H1 (cell line): ENCODE measurements around the gene IL6R. TPM values are rescaled to one million over a fixed set of nuclear protein-coding genes. Genes with fewer than 3 reads are reported as not detected.

Experiments
- CTCF ChIA-PET: fragments of 300-600 bp; sonication (Branson Sonifier 250); formaldehyde crosslinking; loops from one replicate; lab custom pipeline; 2021; ENCODE audit not compliant: partially characterized antibody; lab: Charles Lee
- POLR2A ChIA-PET: fragments of 300-600 bp; sonication (Branson Sonifier 250); formaldehyde crosslinking; loops from one replicate; lab custom pipeline; 2021; ENCODE audit warnings: inconsistent platforms; ENCODE audit not compliant: partially characterized antibody; lab: Charles Lee
- DNase-seq, 2 experiments: peaks; one replicate each; pipeline versions ENCODE4 v3.0.0 to v3.0.0-alpha.2; 2010 to 2022; ENCODE audit warnings: low spot score in 2 of 2, low read depth in 1 of 2, mixed read lengths in 1 of 2
- FAIRE-seq: peaks from 2 replicates; lab custom pipeline; 2011; peaks lifted over from hg19 to GRCh38; lab: Jason Lieb, UNC
- H2AFZ ChIP-seq: 2 replicates; pipeline ENCODE4 v1.8.1; 2012; ENCODE audit warnings: low read length, inconsistent platforms
- H2AK5ac ChIP-seq: 2 replicates; pipeline ENCODE4 v1.6.1; 2013; ENCODE audit warnings: low read depth, low read length
- H2BK120ac ChIP-seq: replicated peaks from 2 replicates; pipeline ENCODE3; 2013; ENCODE audit warnings: low read depth, low read length, inconsistent platforms
- H2BK12ac ChIP-seq: 2 replicates; pipeline ENCODE4 v1.6.1; 2013; ENCODE audit warnings: low read depth, low read length
- H2BK15ac ChIP-seq: 2 replicates; pipeline ENCODE4 v1.6.1; 2013; ENCODE audit warnings: low read length
- H2BK20ac ChIP-seq: 2 replicates; pipeline ENCODE4 v1.6.1; 2013; ENCODE audit warnings: low read length
- H2BK5ac ChIP-seq: 2 replicates; pipeline ENCODE4 v1.6.1; 2013; ENCODE audit warnings: low read depth, low read length
- H3K14ac ChIP-seq: 2 replicates; pipeline ENCODE4 v1.6.1; 2013; ENCODE audit warnings: inconsistent platforms; ENCODE audit not compliant: insufficient read length
- H3K18ac ChIP-seq: 2 replicates; pipeline ENCODE4 v1.6.1; 2013; ENCODE audit warnings: low read length; ENCODE audit errors: extremely low read depth
- H3K23ac ChIP-seq: 2 replicates; pipeline ENCODE4 v1.6.1; 2013; ENCODE audit warnings: inconsistent platforms; ENCODE audit not compliant: insufficient read length
- H3K23me2 ChIP-seq: 2 replicates; pipeline ENCODE4 v1.6.1; 2013; ENCODE audit warnings: low read depth, low read length
- H3K27ac ChIP-seq: 2 replicates; pipeline ENCODE4 v1.6.1; 2011; ENCODE audit warnings: low read depth, low read length, inconsistent platforms
- H3K27me3 ChIP-seq, 4 experiments: replicated peaks in 1 of 4; 1 replicate in 1 of 4; 2 replicates in 3 of 4; pipeline versions ENCODE4 v1.6.1 to v1.8.1; 2011 to 2013; ENCODE audit warnings: low read length in 3 of 4, mild to moderate bottlenecking in 3 of 4, inconsistent platforms in 2 of 4, mixed read lengths in 2 of 4, moderate library complexity in 1 of 4; ENCODE audit not compliant: control insufficient read depth in 3 of 4, insufficient read depth in 3 of 4; ENCODE audit errors: extremely low read depth in 1 of 4
- H3K36me3 ChIP-seq, 4 experiments: 2 replicates each; pipeline versions ENCODE4 v1.6.1 to v1.8.1; 2011 to 2013; ENCODE audit warnings: mild to moderate bottlenecking in 4 of 4, low read length in 3 of 4, moderate library complexity in 2 of 4, control low read depth in 1 of 4, inconsistent platforms in 1 of 4; ENCODE audit not compliant: insufficient read depth in 4 of 4, control insufficient read depth in 2 of 4
- H3K4ac ChIP-seq: replicated peaks from 2 replicates; pipeline ENCODE3; 2013; ENCODE audit warnings: low read length, low read depth, mixed read lengths, inconsistent platforms; ENCODE audit not compliant: insufficient read length
- H3K4me1 ChIP-seq, 4 experiments: replicated peaks in 1 of 4; 1 replicate in 1 of 4; 2 replicates in 3 of 4; pipeline versions ENCODE4 v1.6.1 to v1.8.1; 2011 to 2013; ENCODE audit warnings: low read length in 3 of 4, inconsistent platforms in 2 of 4, mixed read lengths in 1 of 4; ENCODE audit not compliant: insufficient read depth in 4 of 4, control insufficient read depth in 3 of 4
- H3K4me2 ChIP-seq, 2 experiments: 2 replicates each; pipeline versions ENCODE4 v1.6.1 to v1.8.1; 2011 to 2013; ENCODE audit warnings: low read depth in 2 of 2, low read length in 2 of 2, control low read depth in 1 of 2, inconsistent platforms in 1 of 2, mild to moderate bottlenecking in 1 of 2; ENCODE audit not compliant: insufficient read depth in 1 of 2
- H3K4me3 ChIP-seq, 4 experiments: fragments of 200-600, 300-600 bp in 1 of 4; sonication (generic), shearing (Covaris generic), sonication (Bioruptor Twin) in 1 of 4; 2 replicates each; pipeline versions ENCODE4 v1.5.1 to v1.8.1; 2011 to 2016; ENCODE audit warnings: low read length in 4 of 4, low read depth in 3 of 4, control low read depth in 2 of 4, inconsistent platforms in 2 of 4, mild to moderate bottlenecking in 2 of 4, mixed read lengths in 1 of 4, moderate library complexity in 1 of 4; ENCODE audit not compliant: insufficient read depth in 2 of 4; ENCODE audit errors: extremely low read depth in 1 of 4
- H3K56ac ChIP-seq: replicated peaks from 2 replicates; pipeline ENCODE3; 2013; ENCODE audit warnings: low read depth, mild to moderate bottlenecking, mixed read lengths, low read length, inconsistent platforms; ENCODE audit not compliant: insufficient read length
- H3K79me1 ChIP-seq: 2 replicates; pipeline ENCODE4 v1.6.1; 2013; ENCODE audit warnings: low read depth, low read length, control low read depth
- H3K79me2 ChIP-seq, 2 experiments: 2 replicates each; pipeline versions ENCODE4 v1.6.1 to v1.8.1; 2012 to 2013; ENCODE audit warnings: low read length in 2 of 2, mild to moderate bottlenecking in 2 of 2, inconsistent platforms in 1 of 2; ENCODE audit not compliant: insufficient read depth in 2 of 2, control insufficient read depth in 1 of 2
- H3K9ac ChIP-seq, 4 experiments: replicated peaks in 1 of 4; 1 replicate in 1 of 4; 2 replicates in 3 of 4; pipeline versions ENCODE4 v1.6.1 to v1.8.1; 2011 to 2013; ENCODE audit warnings: low read depth in 3 of 4, low read length in 3 of 4, control low read depth in 2 of 4, mild to moderate bottlenecking in 2 of 4, moderate library complexity in 2 of 4, inconsistent platforms in 1 of 4; ENCODE audit errors: extremely low read depth in 1 of 4
- H3K9me3 ChIP-seq, 2 experiments: 2 replicates each; pipeline versions ENCODE4 v1.6.1 to v1.8.1; 2012 to 2013; ENCODE audit warnings: mild to moderate bottlenecking in 2 of 2, moderate library complexity in 2 of 2, control low read depth in 1 of 2, inconsistent platforms in 1 of 2, low read depth in 1 of 2, low read length in 1 of 2, mixed read lengths in 1 of 2; ENCODE audit not compliant: insufficient read depth in 2 of 2
- H4K20me1 ChIP-seq, 2 experiments: replicated peaks in 1 of 2; 2 replicates each; pipeline versions ENCODE3 to v1.8.1; 2011 to 2013; ENCODE audit warnings: inconsistent platforms in 2 of 2, low read length in 2 of 2, mild to moderate bottlenecking in 1 of 2; ENCODE audit not compliant: insufficient read depth in 2 of 2, control insufficient read depth in 1 of 2
- H4K5ac ChIP-seq: 2 replicates; pipeline ENCODE4 v1.6.1; 2013; ENCODE audit warnings: low read length, low read depth, mixed read lengths, inconsistent platforms; ENCODE audit not compliant: insufficient read length
- H4K8ac ChIP-seq: 2 replicates; pipeline ENCODE4 v1.8.0; 2013; ENCODE audit warnings: mild to moderate bottlenecking, moderate library complexity, low read length, inconsistent platforms; ENCODE audit not compliant: insufficient read depth; ENCODE audit errors: extremely low read depth
- H4K91ac ChIP-seq: replicated peaks from 2 replicates; pipeline ENCODE3; 2013; ENCODE audit warnings: low read length, mixed read lengths, inconsistent platforms; ENCODE audit not compliant: insufficient read length
- EZH2 ChIP-seq: fragments of 200-600 bp; sonication (generic); IDR thresholded peaks from 2 replicates; pipeline ENCODE4 v1.7.1; 2012; ENCODE audit warnings: low read depth, mild to moderate bottlenecking, moderate library complexity, low read length, inconsistent platforms; ENCODE audit not compliant: severe bottlenecking
- HDAC6 ChIP-seq: IDR thresholded peaks from one replicate; pipeline ENCODE4 v1.7.1; 2012; ENCODE audit warnings: low read depth, mild to moderate bottlenecking, inconsistent platforms, low read length, moderate library complexity
- KDM4A ChIP-seq: IDR thresholded peaks from one replicate; pipeline ENCODE4 v1.7.1; 2012; ENCODE audit warnings: low read depth, mild to moderate bottlenecking, moderate library complexity, low read length, inconsistent platforms; ENCODE audit not compliant: severe bottlenecking
- RBBP5 ChIP-seq: IDR thresholded peaks from 2 replicates; pipeline ENCODE4 v1.7.1; 2012; ENCODE audit warnings: low read depth, mild to moderate bottlenecking, inconsistent platforms, low read length, moderate library complexity, borderline replicate concordance
- SP4 ChIP-seq: IDR thresholded peaks from 2 replicates; pipeline ENCODE4 v1.6.1; 2012; ENCODE audit warnings: low read length, inconsistent platforms
- SUZ12 ChIP-seq: fragments of 200-600 bp; sonication (generic); IDR thresholded peaks from 2 replicates; pipeline ENCODE4 v1.6.1; 2012; ENCODE audit warnings: mild to moderate bottlenecking, inconsistent platforms, low read length, moderate library complexity, mixed read lengths
- TAF1 ChIP-seq: IDR thresholded peaks from 2 replicates; pipeline ENCODE4 v1.6.1; 2011; ENCODE audit warnings: mild to moderate bottlenecking, low read depth, low read length
- WGBS, 2 experiments: shearing (Covaris generic) in 1 of 2; methylation state at CpG; one replicate each; pipeline versions ENCODE4 v1.1.6 to v1.1.7; 2013 to 2015; ENCODE audit warnings: low lambda C conversion rate in 2 of 2, mixed read lengths in 2 of 2, inconsistent platforms in 1 of 2, low coverage in 1 of 2, missing lambda C conversion rate in 1 of 2; ENCODE audit not compliant: insufficient replicate concordance in 2 of 2, insufficient coverage in 1 of 2, insufficient read length in 1 of 2; ENCODE audit errors: extremely low coverage in 1 of 2, missing lambda C conversion rate in 1 of 2; 5-methylcytosine and 5-hydroxymethylcytosine counted together
- polyA plus RNA-seq, 7 experiments: library from polyadenylated mRNA; depleted of rRNA in 3 of 7; stranded (reverse) in 5 of 7; unstranded in 2 of 7; fragments of >200 nt in 5 of 7; fragments of 200-250 nt in 2 of 7; gene quantifications; 1 replicate in 5 of 7; 2 replicates in 1 of 7; 4 replicates in 1 of 7; pipeline versions ENCODE4 v1.2.1 to v1.2.3, GENCODE V29; 2011 to 2013; ENCODE audit warnings: missing spikeins in 2 of 7, mixed read lengths in 2 of 7
- total RNA-seq: library from RNA; stranded (reverse); fragmentation: NEBNext Ultra II Directional; extraction: Animal tissue kit (Norgen Biotek cat#: 25700); gene quantifications from 2 replicates; pipeline ENCODE4 v1.2.1, GENCODE V29; 2021

IL6R gene
- total and polyA plus RNA-seq, 2 of the 8 experiments (the other 6 are each of a cell fraction or from before 2014, with no cell fraction given): 2.3 to 3.0 TPM

DNA sequence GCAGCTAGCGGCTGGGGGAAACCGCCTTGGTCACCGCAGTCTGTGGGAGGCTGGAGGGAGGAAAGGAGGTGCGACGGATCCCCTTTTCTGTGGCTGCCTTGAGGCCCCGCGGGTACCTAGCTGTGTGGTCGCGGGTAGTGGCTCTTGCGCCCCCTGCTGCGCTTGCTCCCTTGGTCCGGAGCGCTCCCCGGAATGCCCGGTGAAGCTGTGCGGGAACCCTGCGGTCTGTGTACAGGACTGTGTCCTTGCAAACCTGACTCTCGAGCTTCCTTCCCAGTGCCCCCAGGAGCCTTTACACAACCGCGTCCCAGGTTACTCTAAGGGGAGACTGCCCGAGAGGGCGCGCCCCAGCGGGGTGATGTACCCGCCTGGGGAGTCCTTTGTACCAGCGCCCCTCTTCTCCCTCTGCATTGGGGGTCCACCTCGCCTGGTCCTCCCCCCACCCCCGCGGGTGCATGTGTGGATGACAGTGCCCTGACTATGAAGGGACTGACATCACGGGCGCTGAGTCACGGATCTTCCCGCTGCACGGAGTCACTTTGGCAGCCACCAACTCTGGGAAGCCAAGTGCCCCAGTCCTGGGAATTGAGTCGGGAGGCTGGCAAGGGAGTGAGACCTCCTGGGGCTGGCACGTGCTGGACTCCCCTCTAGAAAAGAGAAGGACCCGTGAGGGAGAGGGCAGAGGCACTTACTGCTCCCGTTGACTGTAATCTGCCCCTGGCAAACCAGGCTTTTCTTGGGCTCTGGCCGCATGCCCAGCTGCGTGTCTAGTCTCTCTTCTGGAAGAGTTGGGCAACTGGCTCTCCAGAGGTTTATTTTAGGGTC, 816 bp downstream of the IL6R start:
- no peak overlapping the region for H3K27ac ChIP-seq
- no peak overlapping the region for H2AK5ac ChIP-seq
- peaks cover 13% of the 10 kb centered on the region for H3K23me2 ChIP-seq
- peak overlapping the region; percentile 59 for H4K91ac ChIP-seq
- H2BK20ac ChIP-seq: no peak overlapping the region
- H2BK120ac ChIP-seq: no peak overlapping the region
- no peak overlapping the region for H3K14ac ChIP-seq
- FAIRE-seq: no peak
- H3K9ac ChIP-seq: no peak overlapping the region; a peak in 1 of 7 replicates
- H4K20me1 ChIP-seq: no peaks in the 10 kb centered on the region
- H3K18ac ChIP-seq: peak overlapping the region; percentile 51
- H2AFZ ChIP-seq: peak overlapping the region; percentile 76; the same call in 1 of the 2 replicates
- DNase-seq: peak in 1 of 2 experiments; percentile 75
- POLR2A ChIA-PET: no interaction called here
- no peak overlapping the region for H3K23ac ChIP-seq
- H3K79me1 ChIP-seq: no peaks in the 10 kb centered on the region
- peaks cover 9 to 36% (median 26%) of the 10 kb centered on the region in 4 experiments for H3K27me3 ChIP-seq
- no peak overlapping the region for H3K4ac ChIP-seq
- peak overlapping the region; percentile 72; the same call in 1 of the 2 replicates for H2BK15ac ChIP-seq
- no peak overlapping the region; the same call in 1 of the 2 replicates for H2BK5ac ChIP-seq
- no peak overlapping the region for H3K56ac ChIP-seq
- WGBS, 2 experiments: 13% methylated on average over 37 of the region's 40 CpGs; no CpG with 5 or more reads in 1 of the 2 experiments
- peaks cover 0 to 8% (median 6%) of the 10 kb centered on the region in 4 experiments; a peak in 4 of 7 replicates for H3K4me1 ChIP-seq
- no peaks in the 10 kb centered on the region for H3K79me2 ChIP-seq
- H3K4me3 ChIP-seq: peak overlapping the region; percentile 28 to 64 (median 58)
- CTCF ChIA-PET: interaction anchor here (0.7 to 2.5 kb wide), 8 partner anchors 8 to 61 kb away, joined by 3 to 11 read pairs (median 3); no protein-coding TSS in a partner anchor
- no peak overlapping the region for H4K8ac ChIP-seq
- TF ChIP-seq KDM4A (peak; percentile 22), TAF1 (0 out of 2 replicates have a peak, but pooled peaks have one; percentile 4), SP4 (no peak), RBBP5 (peak; percentile 18; the same call in 1 of the 2 replicates), EZH2 (peak; percentile 55), HDAC6 (no peak), SUZ12 (peak; percentile 56; the same call in 1 of the 2 replicates)
- H4K5ac ChIP-seq: no peak overlapping the region
- H3K9me3 ChIP-seq: no peaks in the 10 kb centered on the region
- H3K4me2 ChIP-seq: peak overlapping the region; percentile 76 to 98
- H2BK12ac ChIP-seq: peak overlapping the region; percentile 60; the same call in 1 of the 2 replicates
- no peaks in the 10 kb centered on the region for H3K36me3 ChIP-seq
